Activated gamma-delta T cell treated with anti-CD3 and anti-CD28 coated beads, Interleukin-2, amount 50 U/mL, for 16 hours (primary cell): ENCODE results near the gene IRAK1.

Experiments
- DNase-seq: peaks from one replicate; pipeline ENCODE4 v3.0.0-alpha.2; 2020; ENCODE audit warnings: low read depth

The IRAK1 gene

GRCh38 chrX:153971124-153971449 is 48.6 kb downstream of the IRAK1 start:
- peak; percentile 88 for DNase-seq

GRCh38 chrX:153970357-153971123 is 49.2 kb downstream of the IRAK1 start:
- no peak for DNase-seq

DNA sequence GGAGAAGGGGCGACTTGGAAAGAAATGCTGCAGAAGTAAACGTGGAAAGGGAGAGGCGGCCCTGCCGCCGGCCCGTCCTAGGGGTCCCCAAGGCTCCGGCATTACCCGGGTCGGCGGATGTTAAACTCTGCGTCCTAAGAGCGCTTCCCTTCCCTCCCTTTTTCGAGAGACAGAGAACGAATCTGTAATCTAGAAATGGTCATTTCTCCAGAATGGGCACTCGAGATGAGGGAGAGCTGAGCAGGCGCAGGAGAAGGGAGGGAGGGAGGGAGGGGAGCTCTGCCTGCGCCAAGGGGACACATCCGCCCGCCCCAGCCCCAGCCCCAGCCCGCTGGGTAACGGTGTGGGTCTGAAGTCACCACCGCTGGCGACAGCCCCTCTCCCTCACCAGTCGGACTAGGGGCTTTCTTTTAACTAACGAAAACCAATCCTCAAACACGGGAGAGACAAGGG is 49.8 kb downstream of the IRAK1 start:
- DNase-seq: no peak

DNA sequence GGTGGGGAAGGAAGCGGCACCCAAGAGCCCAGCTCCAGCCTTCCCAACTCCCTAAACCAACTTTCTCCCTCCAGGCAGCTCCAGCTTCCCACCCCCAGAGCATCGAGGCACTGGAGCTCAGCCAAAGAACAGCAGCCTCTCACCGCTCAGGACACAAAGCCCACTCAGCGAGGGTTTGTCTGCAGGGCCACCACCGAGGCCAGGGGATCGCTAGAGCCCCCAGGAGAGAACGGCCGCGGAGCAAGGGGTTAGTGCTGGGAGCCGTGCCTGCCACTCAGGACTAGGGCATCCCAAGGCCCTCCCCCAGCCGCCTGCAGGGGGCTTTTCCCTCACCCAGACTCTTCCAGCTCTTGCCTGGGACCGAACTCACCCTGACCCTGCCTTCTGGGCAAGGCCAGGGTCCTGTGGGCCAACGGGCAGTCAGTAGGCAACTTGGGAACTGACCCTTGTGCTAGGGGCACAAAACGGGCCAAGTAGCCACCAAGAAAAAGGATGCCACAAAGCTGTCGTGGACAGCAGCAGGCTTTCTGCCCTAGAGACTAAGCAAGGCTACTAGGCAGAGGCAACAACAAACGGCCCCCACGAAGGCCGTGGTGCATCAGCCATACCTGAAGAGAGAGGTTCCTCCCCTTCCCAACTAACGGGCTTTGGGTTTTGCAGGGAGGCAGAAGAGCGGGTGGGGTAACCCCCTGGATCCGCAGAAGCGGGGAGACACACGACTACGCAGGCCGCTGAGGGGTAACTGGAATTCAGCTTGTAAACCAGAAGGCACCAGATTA is 50.4 kb downstream of the IRAK1 start:
- DNase-seq: no peak

GRCh38 chrX:153968754-153969124 is 51.0 kb downstream of the IRAK1 start:
- no peak for DNase-seq

DNA sequence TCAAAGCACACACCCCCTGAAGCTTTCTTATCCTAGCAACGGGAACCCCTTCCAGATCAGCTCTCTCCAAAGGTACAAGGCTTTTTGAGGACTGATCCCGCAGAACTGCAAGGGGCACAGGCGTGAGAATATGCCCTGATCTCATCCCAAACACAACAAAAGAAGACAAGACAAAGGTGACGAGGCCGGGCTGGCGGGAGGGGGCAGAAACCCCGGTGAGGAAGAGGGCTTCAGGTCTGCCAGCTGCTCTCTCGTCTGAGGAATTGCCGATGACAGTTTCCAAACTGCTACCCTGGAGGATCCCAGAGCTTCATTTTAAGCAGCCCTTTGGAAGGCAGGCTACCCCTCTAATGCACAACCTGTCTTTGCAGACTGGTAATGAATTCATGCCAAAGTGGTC is 51.4 kb downstream of the IRAK1 start:
- DNase-seq: no peak

DNA sequence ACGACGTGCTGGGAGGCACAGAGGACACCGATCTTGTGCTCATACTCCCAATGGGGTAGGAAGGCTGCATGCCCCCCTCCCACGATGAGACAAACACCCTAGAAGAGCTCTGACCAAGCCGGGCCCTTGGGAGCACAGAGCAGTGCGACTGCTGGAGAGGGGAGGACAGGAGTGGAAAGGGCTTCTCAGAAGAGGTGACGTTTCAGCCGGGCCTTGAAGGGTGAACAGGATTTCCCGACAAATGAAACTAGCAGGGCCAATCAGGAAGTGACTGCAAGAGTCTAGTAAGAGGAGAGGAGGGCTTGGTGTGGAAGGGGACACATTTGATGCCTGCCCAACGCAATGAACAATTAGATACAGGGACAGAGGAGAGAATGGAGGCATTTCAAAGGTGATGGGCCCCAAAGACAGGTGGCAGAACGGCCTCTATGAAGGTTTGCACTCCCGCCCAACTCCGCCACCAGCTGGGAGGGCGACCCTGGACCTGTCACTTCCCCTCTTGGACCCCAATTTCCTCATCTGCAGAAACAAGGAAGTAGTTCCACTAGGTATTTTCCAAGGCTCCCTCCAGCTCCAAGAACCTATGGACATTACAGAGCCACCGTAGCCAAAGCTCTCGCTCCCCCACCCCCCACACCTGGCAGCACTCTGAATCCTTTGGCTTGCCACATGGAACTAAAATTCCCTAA is 52.0 kb downstream of the IRAK1 start:
- no peak for DNase-seq

DNA sequence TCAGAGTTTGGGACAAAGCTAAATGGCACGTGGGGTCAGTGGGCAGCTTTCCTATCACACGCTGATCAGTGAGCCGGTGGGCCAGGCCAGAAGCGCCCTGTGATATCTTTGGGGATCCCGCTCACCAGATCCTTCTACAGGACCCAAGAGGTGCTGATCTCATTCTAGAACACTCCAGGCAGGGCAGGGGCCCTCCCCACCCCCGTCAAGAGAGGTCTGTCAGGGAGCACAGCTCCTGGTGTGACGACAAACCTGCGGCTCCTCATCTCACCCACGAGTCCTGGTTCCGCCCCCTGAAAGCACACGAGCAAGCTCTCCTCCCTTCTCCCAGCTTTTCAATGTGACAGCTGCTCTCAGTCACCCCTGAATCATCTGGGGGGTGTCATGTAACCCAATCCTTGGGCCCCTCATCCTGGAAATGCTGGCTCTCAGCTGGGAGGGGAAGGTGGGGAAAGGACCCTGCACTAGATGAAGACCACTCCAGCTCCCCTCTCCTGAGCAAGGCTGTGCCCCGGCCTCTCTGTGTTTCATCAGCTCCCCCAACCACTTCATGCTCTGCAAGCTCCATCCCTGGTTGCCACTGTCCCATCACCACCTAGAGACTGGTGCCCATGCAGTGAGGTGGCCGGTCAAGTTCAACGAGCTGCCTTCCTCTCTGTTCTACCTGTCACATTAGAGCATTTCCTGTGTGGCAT is 52.7 kb downstream of the IRAK1 start:
- DNase-seq: no peak

DNA sequence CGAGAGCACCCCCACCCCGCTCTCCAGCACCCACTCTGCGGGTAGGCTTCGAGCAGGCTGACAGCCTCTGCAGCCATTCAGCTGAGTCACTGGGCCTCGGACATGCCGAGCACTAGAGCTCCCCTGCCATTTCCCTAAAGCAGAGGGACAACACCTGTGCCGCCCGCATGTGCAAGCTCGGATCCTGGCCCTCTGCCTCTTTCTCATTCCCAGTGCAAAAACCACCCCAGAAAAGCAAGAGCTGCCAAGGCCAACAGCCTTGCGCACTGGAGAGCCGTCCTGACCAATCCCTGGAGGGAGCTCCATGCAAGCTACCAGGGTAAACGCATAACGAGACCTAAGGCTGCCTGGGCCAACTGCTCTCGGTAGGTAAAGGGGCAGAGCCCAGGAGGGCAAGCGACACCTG is 53.4 kb downstream of the IRAK1 start:
- no peak for DNase-seq

DNA sequence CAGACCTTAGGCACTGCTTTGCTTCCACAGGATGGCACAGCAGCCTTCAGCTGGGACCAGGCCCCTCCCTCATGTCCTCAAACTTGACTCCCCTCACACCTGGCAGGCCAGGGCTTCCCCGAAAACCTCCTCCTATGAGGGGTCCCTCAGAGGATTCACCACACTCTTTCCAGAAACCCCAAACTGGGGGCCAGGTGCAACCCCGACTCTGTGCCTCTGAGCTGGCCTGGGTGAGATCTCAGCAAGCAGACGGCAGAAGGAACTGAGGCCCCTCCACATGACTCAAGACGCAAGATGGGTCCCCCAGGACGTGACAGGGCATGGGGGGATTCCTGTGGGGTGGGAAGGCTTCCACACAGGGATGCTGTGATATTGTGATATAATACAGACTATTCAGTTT is 54.3 kb downstream of the IRAK1 start:
- no peak for DNase-seq

GRCh38 chrX:153964105-153964504 is 55.6 kb downstream of the IRAK1 start:
- DNase-seq: no peak

DNA sequence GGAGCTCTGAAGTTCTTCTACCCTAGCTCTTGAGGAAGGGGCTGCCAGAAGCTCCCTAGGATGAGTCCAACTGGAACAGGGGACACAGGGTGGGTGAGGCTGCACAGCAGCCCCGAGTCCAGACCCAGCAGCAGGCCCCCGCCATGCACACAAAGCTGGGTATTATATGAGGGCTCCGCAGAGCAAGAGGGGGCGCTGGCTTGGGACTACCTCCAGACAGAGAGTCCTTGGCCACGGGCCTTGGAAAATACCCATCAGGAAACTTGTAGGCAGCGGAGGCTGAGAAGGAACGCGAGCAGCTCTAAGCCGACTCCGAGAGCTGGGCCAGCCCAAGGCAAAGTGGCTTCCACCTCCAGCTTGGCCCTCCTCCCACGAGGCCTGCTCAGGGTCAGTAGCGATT is 56.2 kb downstream of the IRAK1 start:
- no peak for DNase-seq

DNA sequence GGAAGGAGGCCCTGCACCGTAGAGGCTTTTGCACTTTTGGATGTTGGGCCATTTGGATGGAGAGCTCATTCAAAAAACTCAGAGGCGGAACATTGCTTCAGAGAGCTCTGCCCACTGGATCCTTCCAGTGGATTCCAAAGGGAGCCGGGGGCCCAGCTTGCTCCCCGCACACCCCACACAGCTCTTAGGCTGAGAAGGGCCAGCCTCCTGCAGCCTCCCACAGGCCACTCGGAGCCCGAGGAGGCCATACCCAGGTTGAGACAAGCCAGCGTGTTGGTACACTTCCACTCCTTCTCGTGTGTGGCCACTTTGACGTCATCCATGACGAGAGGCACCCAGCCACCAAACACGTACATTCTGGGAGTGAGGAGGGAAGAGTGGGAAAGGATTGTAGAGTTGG is 58.4 kb downstream of the IRAK1 start:
- no peak for DNase-seq

DNA sequence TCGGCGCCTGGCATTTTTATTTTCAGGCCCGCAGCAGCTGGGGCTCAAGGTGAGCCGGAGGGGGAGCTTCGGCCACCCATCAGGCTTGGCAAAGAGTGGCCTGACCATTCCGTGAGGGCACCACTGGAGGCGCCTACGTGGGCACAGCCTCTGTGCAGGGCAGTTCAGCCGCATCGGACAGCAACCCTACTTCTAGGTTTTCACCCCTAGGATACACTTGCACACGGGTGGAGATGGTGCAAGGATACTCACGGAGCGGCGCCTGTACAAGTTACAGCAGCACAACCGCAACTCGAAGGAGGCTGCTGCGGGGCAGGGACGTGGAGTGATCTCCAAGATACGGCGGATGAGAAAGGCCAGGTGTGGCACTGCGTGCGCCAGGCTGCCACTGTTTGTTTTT is 58.9 kb downstream of the IRAK1 start:
- DNase-seq: no peak
